Lower leg skin (tissue), 3 donors: Measurements from ENCODE around the gene PRG3.

Experiments used
- POLR2A ChIP-seq, 2 donors: fragments of 450-650 bp; IDR thresholded peaks; one replicate each; pipeline ENCODE4 v1.6.1; 2016 to 2017; ENCODE audit warnings: antibody characterized with exemption in 2 of 2, mild to moderate bottlenecking in 1 of 2, moderate library complexity in 1 of 2
- TF ChIP-seq, protein P1 (sequence below), 3 donors: fragments of 450-650 bp; IDR thresholded peaks; one replicate each; pipeline ENCODE4 v1.5.1; 2016; ENCODE audit warnings: antibody characterized with exemption in 3 of 3, mild to moderate bottlenecking in 3 of 3, moderate library complexity in 2 of 3

DNA sequence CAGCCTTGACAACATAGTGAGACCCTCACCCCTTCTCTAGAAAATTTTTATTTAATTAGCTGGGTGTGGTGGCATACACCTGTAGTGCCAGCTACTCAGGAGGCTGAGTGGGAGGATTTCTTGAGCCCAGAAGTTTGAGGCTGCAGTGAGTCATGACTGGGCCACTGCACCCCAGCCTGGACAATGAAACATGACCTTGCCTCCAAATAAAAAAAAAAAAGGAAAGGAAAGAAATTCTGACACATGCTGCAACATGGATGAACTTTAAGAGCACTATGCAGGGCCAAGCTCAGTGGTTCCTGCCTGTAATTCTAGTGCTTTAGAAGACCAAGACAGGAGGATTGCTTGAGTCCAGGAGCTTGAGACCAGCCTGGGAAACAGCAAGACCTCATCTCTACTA is 37.2 kb upstream of the PRG3 start:
- TF ChIP-seq, protein P1, sequence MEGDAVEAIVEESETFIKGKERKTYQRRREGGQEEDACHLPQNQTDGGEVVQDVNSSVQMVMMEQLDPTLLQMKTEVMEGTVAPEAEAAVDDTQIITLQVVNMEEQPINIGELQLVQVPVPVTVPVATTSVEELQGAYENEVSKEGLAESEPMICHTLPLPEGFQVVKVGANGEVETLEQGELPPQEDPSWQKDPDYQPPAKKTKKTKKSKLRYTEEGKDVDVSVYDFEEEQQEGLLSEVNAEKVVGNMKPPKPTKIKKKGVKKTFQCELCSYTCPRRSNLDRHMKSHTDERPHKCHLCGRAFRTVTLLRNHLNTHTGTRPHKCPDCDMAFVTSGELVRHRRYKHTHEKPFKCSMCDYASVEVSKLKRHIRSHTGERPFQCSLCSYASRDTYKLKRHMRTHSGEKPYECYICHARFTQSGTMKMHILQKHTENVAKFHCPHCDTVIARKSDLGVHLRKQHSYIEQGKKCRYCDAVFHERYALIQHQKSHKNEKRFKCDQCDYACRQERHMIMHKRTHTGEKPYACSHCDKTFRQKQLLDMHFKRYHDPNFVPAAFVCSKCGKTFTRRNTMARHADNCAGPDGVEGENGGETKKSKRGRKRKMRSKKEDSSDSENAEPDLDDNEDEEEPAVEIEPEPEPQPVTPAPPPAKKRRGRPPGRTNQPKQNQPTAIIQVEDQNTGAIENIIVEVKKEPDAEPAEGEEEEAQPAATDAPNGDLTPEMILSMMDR (IDR thresholded peaks at IDR 0.05) = no peak
- no peak for TF ChIP-seq POLR2A (IDR thresholded peaks at IDR 0.05)
